ENCODE measurements around the gene DMRTA2. TPM values are rescaled to one million over a fixed set of nuclear protein-coding genes. Genes with fewer than 3 reads are reported as not detected.

Gene DMRTA2
- total RNA-seq, 1 donor: under 0.01 TPM

- Histone ChIP-seq H4K20me1 (ENCODE audit: insufficient read depth, low read length) (no peaks in the 10 kb centered on the region), H3K9me3 (ENCODE audit: low read depth, low read length) (no peaks in the 10 kb centered on the region), H3K27ac (ENCODE audit: low read depth, low read length) (no peak overlapping the region), H3K27me3 (ENCODE audit: insufficient read depth, low read length) (peaks cover 85% of the 10 kb centered on the region), H3K36me3 (ENCODE audit: insufficient read depth, low read length) (no peaks in the 10 kb centered on the region), H3K79me2 (ENCODE audit: insufficient read depth, low read length) (no peaks in the 10 kb centered on the region), H2AFZ (ENCODE audit: low read length) (no peak overlapping the region), H3K4me1 (ENCODE audit: insufficient read depth, low read length) (no peaks in the 10 kb centered on the region), H3K4me3 (ENCODE audit: insufficient read depth, low read length) (no peak overlapping the region), H3K4me2 (ENCODE audit: insufficient read depth, low read length) (peak overlapping the region; percentile 9)
- DNase-seq (ENCODE audit: insufficient read length, low spot score, missing footprints): peak; percentile 61
- TF ChIP-seq CTCF (IDR thresholded peaks at IDR 0.05; ENCODE audit: extremely low read depth, low read depth, low read length): no peak
These were observed 7.1 kb downstream of the DMRTA2 start for GRCh38 chr1:50416150-50416527.

- no peak for TF ChIP-seq CTCF (IDR thresholded peaks at IDR 0.05; ENCODE audit: extremely low read depth, low read depth, low read length)
- H3K4me3 ChIP-seq (ENCODE audit: insufficient read depth, low read length): no peak overlapping the region
- no peaks in the 10 kb centered on the region for H3K9me3 ChIP-seq (ENCODE audit: low read depth, low read length)
- no peaks in the 10 kb centered on the region for H3K79me2 ChIP-seq (ENCODE audit: insufficient read depth, low read length)
- no peak overlapping the region for H2AFZ ChIP-seq (ENCODE audit: low read length)
- no peak overlapping the region for H3K27ac ChIP-seq (ENCODE audit: low read depth, low read length)
- H4K20me1 ChIP-seq (ENCODE audit: insufficient read depth, low read length): no peaks in the 10 kb centered on the region
- peaks cover 78% of the 10 kb centered on the region for H3K27me3 ChIP-seq (ENCODE audit: insufficient read depth, low read length)
- H3K36me3 ChIP-seq (ENCODE audit: insufficient read depth, low read length): no peaks in the 10 kb centered on the region
- DNase-seq (ENCODE audit: insufficient read length, low spot score, missing footprints): peak; percentile 77
- no peaks in the 10 kb centered on the region for H3K4me1 ChIP-seq (ENCODE audit: insufficient read depth, low read length)
- no peak overlapping the region for H3K4me2 ChIP-seq (ENCODE audit: insufficient read depth, low read length)
These were observed 7.8 kb downstream of the DMRTA2 start for GRCh38 chr1:50415235-50416149.

GRCh38 chr1:50414853-50415234, 8.4 kb downstream of the DMRTA2 start:
- Histone ChIP-seq H3K79me2 (ENCODE audit: insufficient read depth, low read length) (no peaks in the 10 kb centered on the region), H3K9me3 (ENCODE audit: low read depth, low read length) (no peaks in the 10 kb centered on the region), H3K27ac (ENCODE audit: low read depth, low read length) (no peak overlapping the region), H3K4me2 (ENCODE audit: insufficient read depth, low read length) (no peak overlapping the region), H3K27me3 (ENCODE audit: insufficient read depth, low read length) (peaks cover 72% of the 10 kb centered on the region), H3K4me1 (ENCODE audit: insufficient read depth, low read length) (no peaks in the 10 kb centered on the region), H3K4me3 (ENCODE audit: insufficient read depth, low read length) (no peak overlapping the region), H2AFZ (ENCODE audit: low read length) (no peak overlapping the region), H4K20me1 (ENCODE audit: insufficient read depth, low read length) (no peaks in the 10 kb centered on the region), H3K36me3 (ENCODE audit: insufficient read depth, low read length) (no peaks in the 10 kb centered on the region)
- peak; percentile 43 for DNase-seq (ENCODE audit: insufficient read length, low spot score, missing footprints)
- no peak for TF ChIP-seq CTCF (IDR thresholded peaks at IDR 0.05; ENCODE audit: extremely low read depth, low read depth, low read length)

- H3K4me1 ChIP-seq (ENCODE audit: insufficient read depth, low read length): no peaks in the 10 kb centered on the region
- no peaks in the 10 kb centered on the region for H3K79me2 ChIP-seq (ENCODE audit: insufficient read depth, low read length)
- no peaks in the 10 kb centered on the region for H3K9me3 ChIP-seq (ENCODE audit: low read depth, low read length)
- no peaks in the 10 kb centered on the region for H4K20me1 ChIP-seq (ENCODE audit: insufficient read depth, low read length)
- peak; percentile 26 for DNase-seq (ENCODE audit: insufficient read length, low spot score, missing footprints)
- no peaks in the 10 kb centered on the region for H3K36me3 ChIP-seq (ENCODE audit: insufficient read depth, low read length)
- no peak overlapping the region for H3K4me3 ChIP-seq (ENCODE audit: insufficient read depth, low read length)
- H3K4me2 ChIP-seq (ENCODE audit: insufficient read depth, low read length): no peak overlapping the region
- no peak for TF ChIP-seq CTCF (IDR thresholded peaks at IDR 0.05; ENCODE audit: extremely low read depth, low read depth, low read length)
- no peak overlapping the region for H2AFZ ChIP-seq (ENCODE audit: low read length)
- H3K27me3 ChIP-seq (ENCODE audit: insufficient read depth, low read length): peaks cover 54% of the 10 kb centered on the region
- H3K27ac ChIP-seq (ENCODE audit: low read depth, low read length): no peak overlapping the region
These were observed 10.3 kb downstream of the DMRTA2 start for GRCh38 chr1:50412813-50413476.

Data from osteoblast (primary cell).